ENCODE measurements around the gene SLC6A20. TPM values are rescaled to one million over a fixed set of nuclear protein-coding genes. Genes with fewer than 3 reads are reported as not detected.

The SLC6A20 gene
- total and polyA plus RNA-seq, 9 donors = 0.05 to 3.3 (median 0.23) TPM; not detected in 2

DNA sequence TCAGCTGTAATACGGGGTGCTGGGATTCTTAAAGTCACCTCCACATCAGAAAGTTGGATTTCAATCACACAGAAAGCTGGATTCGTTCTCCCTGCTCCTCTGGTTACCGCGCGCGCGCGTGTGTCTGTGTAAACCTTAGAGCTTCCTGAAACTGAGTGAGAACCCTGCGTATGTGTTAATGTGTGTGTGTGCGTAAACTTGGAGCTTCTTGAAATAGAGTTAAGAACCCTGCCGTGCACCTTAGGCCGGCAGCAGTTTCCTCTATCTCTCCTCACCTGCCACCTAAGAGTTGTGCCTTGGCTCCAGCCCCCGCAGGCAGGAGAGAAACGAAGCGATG is 45.1 kb upstream of the SLC6A20 start:
- no peaks in the 10 kb centered on the region for H3K9me3 ChIP-seq
- peak overlapping the region; percentile 97 for H3K4me3 ChIP-seq
- TF ChIP-seq EP300 (IDR thresholded peaks at IDR 0.05) = no peak
- TF ChIP-seq POLR2A (IDR thresholded peaks at IDR 0.05) = no peak
- TF ChIP-seq, protein P1, sequence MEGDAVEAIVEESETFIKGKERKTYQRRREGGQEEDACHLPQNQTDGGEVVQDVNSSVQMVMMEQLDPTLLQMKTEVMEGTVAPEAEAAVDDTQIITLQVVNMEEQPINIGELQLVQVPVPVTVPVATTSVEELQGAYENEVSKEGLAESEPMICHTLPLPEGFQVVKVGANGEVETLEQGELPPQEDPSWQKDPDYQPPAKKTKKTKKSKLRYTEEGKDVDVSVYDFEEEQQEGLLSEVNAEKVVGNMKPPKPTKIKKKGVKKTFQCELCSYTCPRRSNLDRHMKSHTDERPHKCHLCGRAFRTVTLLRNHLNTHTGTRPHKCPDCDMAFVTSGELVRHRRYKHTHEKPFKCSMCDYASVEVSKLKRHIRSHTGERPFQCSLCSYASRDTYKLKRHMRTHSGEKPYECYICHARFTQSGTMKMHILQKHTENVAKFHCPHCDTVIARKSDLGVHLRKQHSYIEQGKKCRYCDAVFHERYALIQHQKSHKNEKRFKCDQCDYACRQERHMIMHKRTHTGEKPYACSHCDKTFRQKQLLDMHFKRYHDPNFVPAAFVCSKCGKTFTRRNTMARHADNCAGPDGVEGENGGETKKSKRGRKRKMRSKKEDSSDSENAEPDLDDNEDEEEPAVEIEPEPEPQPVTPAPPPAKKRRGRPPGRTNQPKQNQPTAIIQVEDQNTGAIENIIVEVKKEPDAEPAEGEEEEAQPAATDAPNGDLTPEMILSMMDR (IDR thresholded peaks at IDR 0.05) = no peak
- 0 to 1% (median 1%) methylated on average over 15 of the region's 15 CpGs for WGBS, 3 donors
- H3K4me1 ChIP-seq (ENCODE audit: insufficient read depth) = peaks cover 1% of the 10 kb centered on the region
- peak in 1 of 5 donors; percentile 31 for DNase-seq
- H3K36me3 ChIP-seq = no peaks in the 10 kb centered on the region
- no peaks in the 10 kb centered on the region for H3K27me3 ChIP-seq
- intact Hi-C loops (cut with DNase I) = no loop called here
- H3K27ac ChIP-seq = no peak overlapping the region

DNA sequence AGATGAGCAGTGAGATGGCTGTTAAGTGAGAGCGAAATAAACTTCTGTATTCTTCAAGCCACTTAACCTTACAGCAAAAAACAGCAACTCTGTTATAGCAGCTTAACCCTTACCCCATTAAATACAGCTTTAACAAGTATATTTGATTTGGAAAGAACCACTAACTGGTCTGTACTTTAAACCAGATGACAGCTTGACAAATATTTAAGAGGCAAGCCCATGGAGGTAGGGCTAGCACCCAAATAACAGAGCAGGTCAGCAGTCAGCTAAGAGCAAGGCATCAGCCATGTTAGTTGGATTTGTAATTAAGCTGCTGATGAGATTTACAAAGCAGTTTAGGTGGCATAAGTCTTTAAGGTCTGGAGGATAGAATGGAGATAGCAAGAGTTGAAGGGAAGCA is 42.1 kb upstream of the SLC6A20 start:
- no peaks in the 10 kb centered on the region for H3K27me3 ChIP-seq
- TF ChIP-seq POLR2A (IDR thresholded peaks at IDR 0.05) = no peak
- TF ChIP-seq, protein P1 (IDR thresholded peaks at IDR 0.05) = no peak
- TF ChIP-seq EP300 (IDR thresholded peaks at IDR 0.05) = no peak
- no peak for DNase-seq
- intact Hi-C loops (cut with DNase I) = no loop called here
- 90 to 100% (median 97%) methylated on average over 1 of the region's 1 CpG for WGBS, 3 donors
- no peak overlapping the region for H3K4me3 ChIP-seq
- H3K4me1 ChIP-seq (ENCODE audit: insufficient read depth) = peaks cover 1% of the 10 kb centered on the region
- no peaks in the 10 kb centered on the region for H3K9me3 ChIP-seq
- H3K36me3 ChIP-seq = no peaks in the 10 kb centered on the region
- no peak overlapping the region for H3K27ac ChIP-seq

DNA sequence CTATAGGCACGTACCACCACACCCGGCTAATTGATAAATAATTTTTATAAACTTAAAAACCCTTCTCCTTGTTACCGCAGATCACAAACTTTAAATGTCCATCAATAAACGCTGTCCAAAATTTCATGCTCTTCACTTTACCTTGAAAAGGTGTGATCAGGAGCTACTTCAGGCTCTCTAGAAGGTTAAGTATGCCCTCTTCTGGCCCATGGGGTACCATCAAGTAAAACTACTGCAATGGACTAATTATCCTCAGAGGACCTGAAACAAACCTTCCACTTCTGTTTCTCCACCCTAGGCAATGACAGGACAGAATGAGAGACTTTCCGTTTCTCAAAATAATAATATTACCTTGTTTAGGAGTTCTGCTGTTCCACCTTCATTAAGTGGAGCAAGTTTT is 36.4 kb upstream of the SLC6A20 start:
- Histone ChIP-seq H3K4me3 (no peak overlapping the region), H3K4me1 (ENCODE audit: insufficient read depth) (no peaks in the 10 kb centered on the region), H3K9me3 (no peaks in the 10 kb centered on the region), H3K36me3 (no peaks in the 10 kb centered on the region), H3K27me3 (no peaks in the 10 kb centered on the region), H3K27ac (no peak overlapping the region)
- intact Hi-C loops (cut with DNase I) = no loop called here
- 89 to 93% (median 93%) methylated on average over 5 of the region's 5 CpGs for WGBS, 3 donors
- no peak for TF ChIP-seq POLR2A (IDR thresholded peaks at IDR 0.05)
- TF ChIP-seq EP300 (IDR thresholded peaks at IDR 0.05) = no peak
- no peak for DNase-seq

GRCh38 chr3:45830121-45830520 is 33.8 kb upstream of the SLC6A20 start:
- intact Hi-C loops (cut with DNase I) = no loop called here
- no peak overlapping the region for H3K27ac ChIP-seq
- WGBS, 3 donors = 85 to 97% (median 96%) methylated on average over 5 of the region's 5 CpGs
- no peaks in the 10 kb centered on the region for H3K27me3 ChIP-seq
- H3K4me3 ChIP-seq = no peak overlapping the region
- H3K4me1 ChIP-seq (ENCODE audit: insufficient read depth) = no peaks in the 10 kb centered on the region
- no peak for DNase-seq
- no peaks in the 10 kb centered on the region for H3K36me3 ChIP-seq
- TF ChIP-seq POLR2A (IDR thresholded peaks at IDR 0.05) = no peak
- TF ChIP-seq, protein P1 (IDR thresholded peaks at IDR 0.05) = no peak
- no peak for TF ChIP-seq EP300 (IDR thresholded peaks at IDR 0.05)
- H3K9me3 ChIP-seq = no peaks in the 10 kb centered on the region

GRCh38 chr3:45826908-45827307 is 30.6 kb upstream of the SLC6A20 start:
- no peaks in the 10 kb centered on the region for H3K27me3 ChIP-seq
- no peak overlapping the region for H3K27ac ChIP-seq
- no peak overlapping the region for H3K4me3 ChIP-seq
- H3K4me1 ChIP-seq (ENCODE audit: insufficient read depth) = no peaks in the 10 kb centered on the region
- no peaks in the 10 kb centered on the region for H3K36me3 ChIP-seq
- H3K9me3 ChIP-seq = no peaks in the 10 kb centered on the region
- no peak for DNase-seq
- WGBS, 3 donors = 84 to 90% (median 89%) methylated on average over 3 of the region's 3 CpGs
- TF ChIP-seq EP300 (IDR thresholded peaks at IDR 0.05) (no peak), POLR2A (IDR thresholded peaks at IDR 0.05) (no peak)
- TF ChIP-seq, protein P1 (IDR thresholded peaks at IDR 0.05) = no peak
- intact Hi-C loops (cut with DNase I) = no loop called here

Measured in ovary (tissue), 9 donors.